ENCODE results near the gene WDR12.

DNA sequence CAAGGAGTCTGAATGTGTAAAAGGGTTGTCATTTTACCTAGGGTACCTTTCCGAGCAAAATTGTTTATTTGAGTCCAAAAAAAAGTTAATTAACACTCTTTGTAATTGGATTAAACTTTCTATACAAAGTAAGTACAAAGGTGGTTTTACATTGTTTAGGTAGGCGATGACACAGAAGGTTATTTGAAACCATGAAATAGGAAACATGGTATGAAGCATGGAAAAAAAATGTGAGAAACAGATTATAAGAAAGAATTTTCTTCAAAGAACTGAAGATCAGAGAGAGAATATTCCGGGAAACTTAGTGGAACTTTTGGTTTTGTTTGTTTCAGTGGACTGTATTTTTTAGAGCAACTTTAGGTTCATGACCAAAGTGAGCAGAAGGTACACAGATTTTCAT is 33.3 kb upstream of the WDR12 start:
- TF ChIP-seq, protein P1, sequence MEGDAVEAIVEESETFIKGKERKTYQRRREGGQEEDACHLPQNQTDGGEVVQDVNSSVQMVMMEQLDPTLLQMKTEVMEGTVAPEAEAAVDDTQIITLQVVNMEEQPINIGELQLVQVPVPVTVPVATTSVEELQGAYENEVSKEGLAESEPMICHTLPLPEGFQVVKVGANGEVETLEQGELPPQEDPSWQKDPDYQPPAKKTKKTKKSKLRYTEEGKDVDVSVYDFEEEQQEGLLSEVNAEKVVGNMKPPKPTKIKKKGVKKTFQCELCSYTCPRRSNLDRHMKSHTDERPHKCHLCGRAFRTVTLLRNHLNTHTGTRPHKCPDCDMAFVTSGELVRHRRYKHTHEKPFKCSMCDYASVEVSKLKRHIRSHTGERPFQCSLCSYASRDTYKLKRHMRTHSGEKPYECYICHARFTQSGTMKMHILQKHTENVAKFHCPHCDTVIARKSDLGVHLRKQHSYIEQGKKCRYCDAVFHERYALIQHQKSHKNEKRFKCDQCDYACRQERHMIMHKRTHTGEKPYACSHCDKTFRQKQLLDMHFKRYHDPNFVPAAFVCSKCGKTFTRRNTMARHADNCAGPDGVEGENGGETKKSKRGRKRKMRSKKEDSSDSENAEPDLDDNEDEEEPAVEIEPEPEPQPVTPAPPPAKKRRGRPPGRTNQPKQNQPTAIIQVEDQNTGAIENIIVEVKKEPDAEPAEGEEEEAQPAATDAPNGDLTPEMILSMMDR (IDR thresholded peaks at IDR 0.05), result no peak
- no peak for TF ChIP-seq POLR2A (IDR thresholded peaks at IDR 0.05)

Measured in lower leg skin (tissue), 3 donors.